ENCODE measurements around the gene NUTM2F. TPM values are rescaled to one million over a fixed set of nuclear protein-coding genes. Genes with fewer than 3 reads are reported as not detected.
"Not testable (repeated sequence)": the region's sequence is repeated elsewhere in the genome, so short reads cannot be mapped to it uniquely, and the experiment has no call there.

Gene NUTM2F
- not detected for total RNA-seq
- polyA plus RNA-seq (ENCODE audit: insufficient read length in 2 of 2): not detected
- long read RNA-seq, donor 1: 0 reads
- long read RNA-seq, donor 2: 0 reads
- long read RNA-seq, donor 3: 0 reads
- long read RNA-seq, donor 4: 0 reads

- no CpG with 5 or more reads among the region's 5 CpGs for WGBS (ENCODE audit: insufficient coverage)
- not testable (repeated sequence) for H3K4me3 ChIP-seq (ENCODE audit: low read depth, low read length); H3K4me1 ChIP-seq (ENCODE audit: control insufficient read depth, insufficient read depth, low read length)
Measured at GRCh38 chr9:94328544-94328943, at the start of gene NUTM2F. NUTM2F (minus strand) TSS chr9:94328644; CDS start chr9:94328623, 21 bp downstream.

GRCh38 chr9:94375197-94375596 lies 46.8 kb upstream of the NUTM2F start:
- H3K27ac ChIP-seq (ENCODE audit: low read depth, low read length): peak overlapping the region; percentile 47
- WGBS (ENCODE audit: insufficient coverage): 0% methylated on average over 1 of the region's 19 CpGs
- not testable (repeated sequence) for H3K4me1 ChIP-seq (ENCODE audit: control insufficient read depth, insufficient read depth, low read length); H3K36me3 ChIP-seq (ENCODE audit: control insufficient read depth, insufficient read depth, low read length); H3K9me3 ChIP-seq (ENCODE audit: control insufficient read depth, insufficient read depth, low read length); H3K27me3 ChIP-seq (ENCODE audit: control insufficient read depth, insufficient read depth, low read length)
- DNase-seq (ENCODE audit: low read depth in 4 of 6, low spot score in 6 of 6): peak in 2 of 6 donors; percentile 1 to 3
- H3K4me3 ChIP-seq (ENCODE audit: low read depth, low read length): peak overlapping the region; percentile 27

More at GRCh38 chr9:94328544-94328943, at the start of gene NUTM2F:
- H3K36me3 ChIP-seq (ENCODE audit: control insufficient read depth, insufficient read depth, low read length); H3K27ac ChIP-seq (ENCODE audit: low read depth, low read length); H3K9me3 ChIP-seq (ENCODE audit: control insufficient read depth, insufficient read depth, low read length); DNase-seq (ENCODE audit: low read depth in 4 of 6, low spot score in 6 of 6); H3K27me3 ChIP-seq (ENCODE audit: control insufficient read depth, insufficient read depth, low read length): not testable (repeated sequence)

- H3K4me1 ChIP-seq (ENCODE audit: control insufficient read depth, insufficient read depth, low read length); H3K36me3 ChIP-seq (ENCODE audit: control insufficient read depth, insufficient read depth, low read length); H3K27me3 ChIP-seq (ENCODE audit: control insufficient read depth, insufficient read depth, low read length); H3K9me3 ChIP-seq (ENCODE audit: control insufficient read depth, insufficient read depth, low read length): not testable (repeated sequence)
- peak overlapping the region; percentile 69 for H3K27ac ChIP-seq (ENCODE audit: low read depth, low read length)
- peak; percentile 59 to 96 (median 76) for DNase-seq (ENCODE audit: low read depth in 4 of 6, low spot score in 6 of 6)
- under 1% methylated on average over 75 of the region's 106 CpGs for WGBS (ENCODE audit: insufficient coverage)
- H3K4me3 ChIP-seq (ENCODE audit: low read depth, low read length): peak overlapping the region; percentile 38
Measured at GRCh38 chr9:94374176-94375056, 46.0 kb upstream of the NUTM2F start.

- DNase-seq (ENCODE audit: low read depth in 4 of 6, low spot score in 6 of 6); H3K27me3 ChIP-seq (ENCODE audit: control insufficient read depth, insufficient read depth, low read length); H3K4me1 ChIP-seq (ENCODE audit: control insufficient read depth, insufficient read depth, low read length); H3K36me3 ChIP-seq (ENCODE audit: control insufficient read depth, insufficient read depth, low read length); H3K9me3 ChIP-seq (ENCODE audit: control insufficient read depth, insufficient read depth, low read length): not testable (repeated sequence)
- no CpG with 5 or more reads among the region's 11 CpGs for WGBS (ENCODE audit: insufficient coverage)
- Histone ChIP-seq H3K4me3 (ENCODE audit: low read depth, low read length) (peak overlapping the region; percentile 38), H3K27ac (ENCODE audit: low read depth, low read length) (peak overlapping the region; percentile 69)
Measured at GRCh38 chr9:94373779-94374175, 45.3 kb upstream of the NUTM2F start.

- not testable (repeated sequence) for DNase-seq (ENCODE audit: low read depth in 4 of 6, low spot score in 6 of 6); H3K4me3 ChIP-seq (ENCODE audit: low read depth, low read length); H3K9me3 ChIP-seq (ENCODE audit: control insufficient read depth, insufficient read depth, low read length); H3K4me1 ChIP-seq (ENCODE audit: control insufficient read depth, insufficient read depth, low read length); H3K27me3 ChIP-seq (ENCODE audit: control insufficient read depth, insufficient read depth, low read length); H3K36me3 ChIP-seq (ENCODE audit: control insufficient read depth, insufficient read depth, low read length); H3K27ac ChIP-seq (ENCODE audit: low read depth, low read length)
- WGBS (ENCODE audit: insufficient coverage): 70% methylated on average over 2 of the region's 3 CpGs
Measured at GRCh38 chr9:94370266-94370665, 41.8 kb upstream of the NUTM2F start.

GRCh38 chr9:94364093-94364614 lies 35.7 kb upstream of the NUTM2F start:
- H3K27me3 ChIP-seq (ENCODE audit: control insufficient read depth, insufficient read depth, low read length); H3K36me3 ChIP-seq (ENCODE audit: control insufficient read depth, insufficient read depth, low read length); H3K27ac ChIP-seq (ENCODE audit: low read depth, low read length); H3K4me3 ChIP-seq (ENCODE audit: low read depth, low read length); H3K9me3 ChIP-seq (ENCODE audit: control insufficient read depth, insufficient read depth, low read length); H3K4me1 ChIP-seq (ENCODE audit: control insufficient read depth, insufficient read depth, low read length): not testable (repeated sequence)
- WGBS (ENCODE audit: insufficient coverage): no CpG with 5 or more reads among the region's 2 CpGs
- DNase-seq (ENCODE audit: low read depth in 4 of 6, low spot score in 6 of 6): peak in 2 of 6 donors; percentile 1 to 19

- H3K27me3 ChIP-seq (ENCODE audit: control insufficient read depth, insufficient read depth, low read length); H3K4me1 ChIP-seq (ENCODE audit: control insufficient read depth, insufficient read depth, low read length); DNase-seq (ENCODE audit: low read depth in 4 of 6, low spot score in 6 of 6); H3K27ac ChIP-seq (ENCODE audit: low read depth, low read length); H3K36me3 ChIP-seq (ENCODE audit: control insufficient read depth, insufficient read depth, low read length); H3K4me3 ChIP-seq (ENCODE audit: low read depth, low read length); H3K9me3 ChIP-seq (ENCODE audit: control insufficient read depth, insufficient read depth, low read length): not testable (repeated sequence)
- WGBS (ENCODE audit: insufficient coverage): no CpG with 5 or more reads among the region's 1 CpG
Measured at GRCh38 chr9:94357158-94357557, 28.7 kb upstream of the NUTM2F start.

GRCh38 chr9:94351901-94352723 lies 23.7 kb upstream of the NUTM2F start:
- not testable (repeated sequence) for H3K27ac ChIP-seq (ENCODE audit: low read depth, low read length); DNase-seq (ENCODE audit: low read depth in 4 of 6, low spot score in 6 of 6)
- WGBS (ENCODE audit: insufficient coverage): no CpG with 5 or more reads among the region's 4 CpGs

GRCh38 chr9:94348754-94349153 lies 20.3 kb upstream of the NUTM2F start:
- H3K4me1 ChIP-seq (ENCODE audit: control insufficient read depth, insufficient read depth, low read length); H3K27ac ChIP-seq (ENCODE audit: low read depth, low read length); H3K36me3 ChIP-seq (ENCODE audit: control insufficient read depth, insufficient read depth, low read length); H3K4me3 ChIP-seq (ENCODE audit: low read depth, low read length); H3K9me3 ChIP-seq (ENCODE audit: control insufficient read depth, insufficient read depth, low read length); DNase-seq (ENCODE audit: low read depth in 4 of 6, low spot score in 6 of 6); H3K27me3 ChIP-seq (ENCODE audit: control insufficient read depth, insufficient read depth, low read length): not testable (repeated sequence)
- WGBS (ENCODE audit: insufficient coverage): no CpG with 5 or more reads among the region's 3 CpGs

More at GRCh38 chr9:94351901-94352723, 23.7 kb upstream of the NUTM2F start:
- not testable (repeated sequence) for H3K4me3 ChIP-seq (ENCODE audit: low read depth, low read length); H3K9me3 ChIP-seq (ENCODE audit: control insufficient read depth, insufficient read depth, low read length); H3K36me3 ChIP-seq (ENCODE audit: control insufficient read depth, insufficient read depth, low read length); H3K4me1 ChIP-seq (ENCODE audit: control insufficient read depth, insufficient read depth, low read length); H3K27me3 ChIP-seq (ENCODE audit: control insufficient read depth, insufficient read depth, low read length)

Data from spinal cord (tissue), 10 donors.